T-helper 2 cell treated with Interferon-gamma antibody and Interleukin-4, amounts not matched to agents 100 ng/mL and 5 ng/mL, for 36 hours (primary cell): ENCODE data around the gene ARL8A. TPM values are rescaled to one million over a fixed set of nuclear protein-coding genes. Genes with fewer than 3 reads are reported as not detected.
"Not testable (repeated sequence)": the region's sequence is repeated elsewhere in the genome, so short reads cannot be mapped to it uniquely, and the experiment has no call there.

Source experiments
- intact Hi-C: fragments of 100-400 bp; cut with micrococcal nuclease; formaldehyde crosslinking; loops from one replicate; pipeline ENCODE4 v1.15.1; 2023
- total RNA-seq: library from RNA; stranded (reverse); gene quantifications from 2 replicates; pipeline ENCODE4 v1.2.3, GENCODE V29; 2022

ARL8A gene
- 59.6 and 62.9 TPM in 2 replicates for total RNA-seq

- intact Hi-C loops = loop anchor here (1.0 kb wide), 2 partner anchors 15 to 189 kb away; partner anchors contain the start of gene TIMM17A
These were observed at the start of gene ARL8A for GRCh38 chr1:202144402-202145067. ARL8A (minus strand) TSS chr1:202144737; CDS start chr1:202144572, 165 bp downstream.

- intact Hi-C loops = no loop called here
These were observed 49.8 kb upstream of the ARL8A start for GRCh38 chr1:202194328-202194648.

GRCh38 chr1:202193614-202194327 lies 49.2 kb upstream of the ARL8A start, which contains the start of gene LGR6:
LGR6 (plus strand) TSS chr1:202193799; CDS start chr1:202193990, 191 bp downstream.
- intact Hi-C loops = loop anchor here (1.0 kb wide), 1 partner anchor 122 kb away; no protein-coding TSS in a partner anchor

- intact Hi-C loops = loop anchor here (1.0 kb wide), 1 partner anchor 122 kb away; no protein-coding TSS in a partner anchor
These were observed 48.5 kb upstream of the ARL8A start for GRCh38 chr1:202192770-202193613.

- intact Hi-C loops = not testable (repeated sequence)
These were observed 46.9 kb upstream of the ARL8A start for GRCh38 chr1:202191391-202191790.

GRCh38 chr1:202189918-202190715 lies 45.6 kb upstream of the ARL8A start:
- intact Hi-C loops = loop anchor here (1.0 to 10.0 kb wide), 2 partner anchors 125 to 525 kb away; partner anchors contain the start of gene SYT2

GRCh38 chr1:202189001-202189790 lies 44.7 kb upstream of the ARL8A start:
- intact Hi-C loops = loop anchor here (1.0 to 10.0 kb wide), 2 partner anchors 126 to 526 kb away; partner anchors contain the start of gene SYT2

- intact Hi-C loops = loop anchor here (10.0 kb wide), 1 partner anchor 527 kb away; the partner anchor contains the start of gene SYT2
These were observed 43.3 kb upstream of the ARL8A start for GRCh38 chr1:202187697-202188407.

GRCh38 chr1:202187041-202187671 lies 42.6 kb upstream of the ARL8A start:
- intact Hi-C loops = loop anchor here (10.0 kb wide), 1 partner anchor 528 kb away; the partner anchor contains the start of gene SYT2

- intact Hi-C loops = loop anchor here (10.0 kb wide), 1 partner anchor 528 kb away; the partner anchor contains the start of gene SYT2
These were observed 41.8 kb upstream of the ARL8A start for GRCh38 chr1:202186327-202186726.

- intact Hi-C loops = loop anchor here (10.0 kb wide), 1 partner anchor 530 kb away; the partner anchor contains the start of gene SYT2
These were observed 40.4 kb upstream of the ARL8A start for GRCh38 chr1:202184750-202185460.

- intact Hi-C loops = loop anchor here (10.0 kb wide), 1 partner anchor 533 kb away; the partner anchor contains the start of gene SYT2
These were observed 37.7 kb upstream of the ARL8A start for GRCh38 chr1:202182040-202182877.

GRCh38 chr1:202181586-202181985 lies 37.0 kb upstream of the ARL8A start:
- intact Hi-C loops = loop anchor here (10.0 kb wide), 1 partner anchor 533 kb away; the partner anchor contains the start of gene SYT2

GRCh38 chr1:202180751-202181139 lies 36.2 kb upstream of the ARL8A start:
- intact Hi-C loops = loop anchor here (10.0 kb wide), 1 partner anchor 534 kb away; the partner anchor contains the start of gene SYT2

- intact Hi-C loops = loop anchor here (10.0 kb wide), 1 partner anchor 535 kb away; the partner anchor contains the start of gene SYT2
These were observed 35.6 kb upstream of the ARL8A start for GRCh38 chr1:202179828-202180750.
